GM21717 (cell line): ENCODE data around the gene HTRA3.

ENCODE experiments used
- ATAC-seq: cut with Tn5 transposase; IDR thresholded peaks from one replicate; pipeline ENCODE4 v1.9.1; 2021; ENCODE audit warnings: mild to moderate bottlenecking, moderate library complexity; ENCODE audit not compliant: unreplicated experiment

Gene HTRA3

DNA sequence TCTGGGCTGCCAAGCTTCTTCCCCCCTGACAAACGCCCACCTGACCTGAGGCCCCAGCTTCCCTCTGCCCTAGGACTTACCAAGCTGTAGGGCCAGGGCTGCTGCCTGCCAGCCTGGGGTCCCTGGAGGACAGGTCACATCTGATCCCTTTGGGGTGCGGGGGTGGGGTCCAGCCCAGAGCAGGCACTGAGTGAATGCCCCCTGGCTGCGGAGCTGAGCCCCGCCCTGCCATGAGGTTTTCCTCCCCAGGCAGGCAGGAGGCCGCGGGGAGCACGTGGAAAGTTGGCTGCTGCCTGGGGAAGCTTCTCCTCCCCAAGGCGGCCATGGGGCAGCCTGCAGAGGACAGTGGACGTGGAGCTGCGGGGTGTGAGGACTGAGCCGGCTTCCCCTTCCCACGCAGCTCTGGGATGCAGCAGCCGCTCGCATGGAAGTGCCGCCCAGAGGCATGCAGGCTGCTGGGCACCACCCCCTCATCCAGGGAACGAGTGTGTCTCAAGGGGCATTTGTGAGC, 37.0 kb downstream of the HTRA3 start:
- ATAC-seq, result no peak

DNA sequence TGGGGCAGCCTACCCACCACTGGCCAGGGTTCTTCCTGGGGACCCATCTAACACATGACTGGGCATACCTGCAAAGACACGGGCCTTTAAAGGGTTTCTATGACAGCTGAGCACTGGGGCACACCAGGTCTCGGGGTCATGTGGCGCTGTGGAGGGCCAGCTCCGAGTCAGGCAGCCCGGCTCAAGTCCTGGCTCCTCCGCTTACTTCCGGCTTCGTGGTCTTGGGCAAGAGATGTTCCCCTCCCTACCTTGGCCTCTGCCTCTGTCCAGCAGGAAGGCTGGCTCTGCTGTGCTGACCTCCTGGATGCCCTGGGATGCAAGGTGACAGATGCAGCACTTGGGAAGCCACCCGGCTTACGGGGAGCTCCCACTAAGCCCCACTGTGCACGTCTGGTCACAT, 37.6 kb downstream of the HTRA3 start:
- no peak for ATAC-seq

DNA sequence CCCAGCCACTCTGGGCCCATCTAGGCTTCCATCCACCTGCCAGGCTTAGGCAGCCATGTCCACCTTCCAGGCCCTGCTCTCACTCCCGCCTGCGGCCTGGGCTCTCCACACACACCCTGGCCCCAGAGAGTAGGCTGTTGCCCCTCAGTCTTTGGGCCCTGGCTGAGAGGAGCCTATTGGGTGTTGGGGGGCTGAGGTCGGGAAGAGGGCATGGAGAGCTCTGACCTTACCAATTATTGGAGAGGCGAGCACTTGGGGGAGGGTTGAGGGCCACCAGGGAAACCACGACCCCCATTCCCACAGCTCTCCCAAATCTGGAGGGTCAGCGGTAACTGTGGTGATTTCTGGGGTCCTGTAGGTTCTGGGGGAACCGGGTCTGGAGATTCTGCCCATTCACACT, 38.2 kb downstream of the HTRA3 start:
- no peak for ATAC-seq

DNA sequence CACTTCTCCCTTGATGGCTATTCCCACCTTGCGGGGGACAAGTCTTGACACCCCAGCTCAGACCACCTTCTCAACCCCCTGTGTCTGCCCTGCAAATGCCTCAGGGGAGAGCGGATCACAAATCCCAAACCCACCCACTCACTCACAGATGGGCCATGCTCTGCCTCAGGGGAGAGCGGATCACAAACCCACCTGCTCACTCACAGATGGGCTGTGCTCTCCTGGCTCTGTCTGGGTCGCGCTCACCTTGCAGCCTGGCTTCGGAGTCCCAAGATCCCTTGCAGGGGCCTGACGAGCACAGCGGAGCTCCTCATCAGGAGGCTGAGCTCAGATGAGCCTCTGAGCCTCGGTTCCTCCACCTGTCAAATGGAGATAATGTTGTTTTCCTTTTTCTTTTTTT, 38.6 kb downstream of the HTRA3 start:
- ATAC-seq, result no peak

DNA sequence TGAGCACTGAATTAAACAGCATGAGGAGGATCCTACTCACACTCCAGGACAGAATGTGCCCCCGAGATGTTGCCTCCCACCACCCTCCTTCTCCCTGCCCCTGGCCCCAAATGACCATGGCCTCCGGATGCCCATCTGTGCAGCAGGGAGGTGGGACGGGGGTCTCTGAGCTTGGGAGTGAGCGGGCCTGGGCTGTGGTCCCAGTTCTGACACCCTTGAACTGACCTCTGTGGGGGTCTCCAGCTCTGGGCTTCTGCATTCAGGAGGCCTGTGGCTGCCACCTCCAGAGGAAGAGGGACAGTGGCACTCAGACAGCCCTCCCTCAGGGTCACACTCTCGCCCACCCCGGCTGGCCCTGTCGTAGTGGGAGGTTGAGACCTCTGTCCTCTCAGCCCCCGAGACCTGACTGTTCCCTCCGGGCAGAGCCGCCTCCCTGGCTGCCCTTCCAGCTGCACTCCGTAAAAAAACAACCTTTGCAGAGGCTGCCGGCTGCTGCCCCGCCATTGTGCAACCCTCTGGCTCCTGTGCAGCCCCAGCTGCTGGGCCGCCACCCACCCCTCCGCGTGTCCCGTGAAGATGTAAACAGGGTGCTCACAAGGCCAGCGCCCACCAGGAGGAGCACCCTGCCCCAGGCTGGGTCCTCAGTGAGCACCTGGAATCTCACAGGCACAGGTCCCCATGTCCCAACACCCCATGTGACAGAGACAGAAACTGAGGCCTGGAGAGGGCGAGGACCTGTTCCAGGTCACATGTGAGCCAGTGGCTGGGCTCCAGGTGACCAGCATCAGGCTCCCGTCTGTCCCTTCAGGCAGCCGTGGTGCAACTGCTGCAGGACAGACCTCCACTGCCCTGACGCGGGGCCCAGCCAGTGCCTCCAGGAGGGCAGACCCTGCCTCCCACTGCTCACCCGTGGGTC, 39.6 kb downstream of the HTRA3 start:
- no peak for ATAC-seq

DNA sequence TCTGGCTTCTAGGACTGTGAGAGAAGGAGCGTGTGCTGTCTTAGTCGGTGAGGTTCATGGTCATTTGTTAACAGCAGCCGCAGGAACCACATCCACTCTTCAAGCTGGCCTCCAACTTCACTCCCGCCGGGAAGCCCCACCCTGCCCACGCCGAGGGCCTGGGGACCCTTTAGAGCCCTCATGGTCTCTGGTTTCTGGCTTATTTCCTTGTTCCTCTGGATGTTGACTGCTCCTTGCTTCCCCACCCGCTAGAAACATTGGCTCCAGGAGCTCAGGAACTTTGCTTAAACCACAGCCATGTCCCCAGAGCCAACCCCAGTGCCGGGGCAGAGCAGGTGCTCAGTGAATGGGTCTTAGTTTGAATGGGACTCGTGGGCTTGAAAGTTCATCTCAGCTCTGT, 40.8 kb downstream of the HTRA3 start:
- ATAC-seq, result no peak

DNA sequence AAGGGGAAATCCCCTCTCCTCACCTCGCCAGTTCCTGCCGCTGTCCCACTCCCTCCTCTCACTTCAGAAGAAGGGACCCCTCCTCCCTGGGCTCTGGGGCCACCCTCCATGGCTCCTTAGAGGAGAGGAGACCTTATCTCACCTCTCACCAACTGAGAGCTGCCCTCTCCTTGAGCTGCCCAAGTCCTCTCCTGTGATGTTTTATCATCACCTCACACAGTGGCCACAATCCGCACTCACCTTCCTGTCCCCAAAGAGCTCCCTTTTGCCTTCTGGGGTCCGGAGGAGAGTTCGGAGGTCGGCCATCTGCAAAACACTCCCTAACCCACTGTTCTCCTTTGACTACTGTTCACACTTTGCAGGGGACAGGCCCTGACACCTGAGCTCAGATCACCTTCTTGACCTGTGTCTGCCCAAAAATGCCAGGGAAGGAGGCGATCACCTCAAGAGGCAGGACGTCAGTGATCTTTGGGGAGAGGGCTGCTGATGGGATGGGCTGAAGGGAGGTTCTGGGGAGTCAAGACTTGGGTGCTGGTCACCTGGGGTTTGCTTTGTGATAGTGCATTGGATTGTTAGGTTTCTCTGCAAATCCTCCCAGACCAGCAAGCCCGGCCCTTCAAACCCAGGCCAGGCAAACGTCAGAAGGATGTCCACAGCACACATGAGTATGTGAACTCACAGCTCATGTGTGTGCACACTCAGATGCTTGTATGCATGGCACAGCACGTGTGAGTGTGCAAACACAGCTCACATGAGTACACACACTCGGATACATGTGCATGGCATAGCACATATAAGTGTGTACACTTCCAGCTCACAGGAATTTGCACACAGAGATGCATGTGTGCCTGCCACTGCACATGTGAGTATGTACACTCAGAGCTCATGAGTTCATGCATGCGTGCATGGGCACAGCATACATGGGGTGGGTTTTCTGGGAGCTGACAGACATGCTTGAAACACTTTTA, 41.8 kb downstream of the HTRA3 start:
- no peak for ATAC-seq

DNA sequence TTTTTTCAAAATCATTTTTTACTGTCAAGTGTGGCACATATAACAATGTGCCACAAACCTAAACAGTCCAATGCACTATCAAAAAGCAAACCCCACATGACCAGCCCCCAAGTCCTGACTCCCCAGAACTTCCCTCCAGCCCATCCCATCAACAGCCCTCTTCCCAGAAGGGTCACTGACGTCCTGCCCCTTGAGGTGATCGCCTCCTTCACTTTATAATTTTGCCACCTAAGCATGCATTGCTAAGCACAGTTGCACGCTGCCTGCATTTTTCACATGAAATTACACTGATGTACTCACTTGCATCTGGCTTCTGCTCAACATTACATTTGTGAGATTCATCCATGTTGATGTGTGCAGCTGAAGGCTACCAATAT, 42.5 kb downstream of the HTRA3 start:
- no peak for ATAC-seq

DNA sequence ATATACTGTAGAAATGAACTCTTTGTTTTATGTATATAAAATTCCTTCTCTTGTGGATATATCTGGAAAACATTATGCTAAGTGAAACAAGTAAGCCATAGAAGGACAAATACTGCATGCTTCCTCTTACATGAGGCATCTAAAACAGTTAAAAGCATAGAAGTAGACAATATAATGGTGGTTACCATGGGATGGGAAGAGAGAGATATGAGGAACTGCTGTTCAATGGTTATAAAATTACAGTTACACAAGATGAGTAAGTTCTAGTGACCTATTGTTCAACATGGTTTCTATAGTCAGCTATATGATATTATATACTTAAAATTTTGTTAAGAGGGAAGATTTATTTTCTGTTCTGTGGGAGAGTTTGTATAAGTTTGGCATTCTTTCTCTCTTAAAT, 43.4 kb downstream of the HTRA3 start:
- no peak for ATAC-seq

DNA sequence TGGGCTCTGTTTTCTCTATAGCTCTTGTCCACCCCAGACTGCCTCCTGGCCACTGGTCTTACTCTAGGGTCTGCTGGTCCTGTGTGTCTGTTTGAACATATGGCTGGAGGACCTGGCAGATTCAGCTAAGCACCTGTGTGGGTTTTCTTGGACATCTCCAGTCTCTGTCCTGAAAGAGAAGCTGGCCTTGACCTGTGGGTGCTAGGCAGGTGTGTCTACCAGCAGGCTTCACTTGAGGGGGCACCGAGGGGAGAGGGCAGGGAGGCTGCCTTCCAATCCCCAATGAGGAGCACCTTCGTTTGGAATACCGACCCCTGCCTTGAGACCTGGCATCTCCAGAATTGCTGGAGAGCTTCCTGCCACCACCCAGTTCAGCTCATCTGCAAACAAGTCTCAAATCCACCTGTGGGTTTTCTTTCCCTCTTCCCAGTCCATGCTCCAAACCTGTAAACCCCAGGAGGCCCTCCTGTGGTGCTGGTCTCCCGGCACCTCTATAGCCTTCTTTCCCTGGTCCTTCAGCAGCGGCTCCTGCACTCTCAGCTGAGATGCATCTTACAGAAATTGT, 45.2 kb downstream of the HTRA3 start:
- no peak for ATAC-seq

DNA sequence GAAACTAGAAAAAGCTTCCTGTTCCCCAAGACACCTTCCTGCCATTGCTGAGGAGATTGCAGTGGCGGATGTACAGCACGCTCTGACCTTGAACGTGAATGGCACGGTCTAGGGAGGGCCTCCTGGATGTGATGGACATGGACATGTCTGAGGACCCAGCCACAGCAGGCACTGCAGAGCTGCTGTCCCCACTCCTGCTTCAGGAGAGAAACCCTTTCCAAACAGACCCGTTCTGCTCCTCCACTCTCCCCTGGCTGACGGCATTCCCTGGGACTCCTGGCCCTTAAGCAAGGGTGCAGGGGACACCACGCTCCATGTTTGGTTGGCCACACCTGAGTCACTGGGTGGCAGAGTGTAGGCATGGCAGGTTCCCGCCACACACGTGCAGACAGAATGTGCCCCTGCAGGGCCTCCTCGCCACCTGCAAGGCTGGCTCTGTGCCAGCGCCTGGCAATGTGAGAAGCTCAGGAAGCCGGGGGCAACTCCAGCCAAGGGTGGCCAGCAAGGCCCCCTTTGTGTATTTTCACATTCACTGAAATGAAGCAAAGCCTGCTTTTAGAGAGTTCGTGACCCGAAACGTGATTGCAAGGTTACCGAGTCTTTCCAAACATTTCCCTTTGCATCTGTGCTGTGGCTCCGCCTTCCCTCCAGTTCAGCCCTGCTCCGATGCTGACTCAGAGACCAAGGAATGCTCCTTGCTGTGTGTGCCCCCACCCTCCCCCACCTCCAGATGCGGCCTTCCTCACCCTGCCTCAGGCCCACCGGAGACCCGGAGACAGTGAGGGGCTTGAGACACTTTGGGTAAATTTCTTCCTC, 46.1 kb downstream of the HTRA3 start:
- no peak for ATAC-seq

DNA sequence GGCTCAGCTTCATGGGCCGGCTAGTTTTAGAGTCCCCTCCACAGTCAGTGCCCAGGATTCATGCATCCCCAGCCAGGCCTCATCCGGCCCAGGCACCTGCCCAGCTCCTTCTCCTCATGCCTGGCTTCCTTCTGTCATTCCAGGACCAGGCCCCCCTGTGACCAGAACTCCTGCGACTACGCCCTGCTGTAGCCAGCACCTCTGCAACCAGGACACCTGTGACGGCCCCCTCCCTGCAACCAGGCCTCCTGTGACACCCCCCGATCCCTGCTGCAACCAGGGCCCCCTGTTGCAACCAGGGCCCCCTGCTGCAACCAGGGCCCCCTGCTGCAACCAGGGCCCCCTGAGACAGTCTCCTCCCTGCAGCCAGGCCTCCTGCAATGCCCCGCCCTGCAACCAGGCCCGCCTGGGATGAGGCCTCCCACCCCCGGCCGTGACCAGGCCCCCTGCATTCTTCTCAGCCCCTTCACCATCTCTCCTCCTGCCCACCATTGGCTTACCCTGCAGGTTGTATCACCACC, 46.8 kb downstream of the HTRA3 start:
- ATAC-seq, result no peak

DNA sequence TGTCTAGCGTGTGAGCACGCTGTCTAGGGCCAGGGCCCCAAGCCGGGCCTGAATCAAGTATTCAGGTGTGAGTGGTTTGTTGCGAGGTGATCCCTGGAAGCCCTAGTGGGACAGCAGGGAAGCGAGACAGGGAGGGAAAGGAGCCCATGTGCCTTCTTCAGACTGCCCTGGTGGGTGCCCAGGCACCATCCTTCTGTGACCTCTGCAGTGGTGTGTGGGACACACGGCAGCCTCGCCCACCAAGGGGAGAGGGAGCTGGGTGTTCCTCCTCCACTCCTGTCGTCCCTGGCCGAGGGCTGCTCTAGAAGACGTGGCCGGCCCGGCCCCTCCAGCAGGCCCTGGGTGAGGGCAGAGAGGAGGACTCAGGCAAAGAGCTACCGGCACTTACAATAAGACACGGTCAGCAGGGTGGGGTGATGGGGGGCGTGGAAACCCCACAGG, 47.4 kb downstream of the HTRA3 start:
- no peak for ATAC-seq

DNA sequence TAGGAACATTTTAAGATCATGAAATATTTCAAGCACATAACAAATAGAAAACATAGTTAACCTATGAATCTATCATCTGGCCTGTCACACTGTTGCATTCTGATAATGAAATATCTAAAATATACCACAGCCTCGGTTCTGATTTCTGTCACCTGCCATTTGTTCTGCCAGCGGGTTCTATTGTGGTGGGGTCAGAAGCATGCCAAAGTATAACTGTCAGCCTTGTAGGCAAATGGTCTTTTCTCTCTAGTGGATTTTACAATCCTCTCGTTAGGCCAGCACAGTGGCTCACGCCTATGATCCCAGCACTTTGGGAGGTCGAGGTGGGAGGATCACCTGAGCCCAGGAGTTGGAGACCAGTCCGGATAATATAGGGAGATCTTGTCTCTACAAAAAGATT, 47.9 kb downstream of the HTRA3 start:
- no peak for ATAC-seq

DNA sequence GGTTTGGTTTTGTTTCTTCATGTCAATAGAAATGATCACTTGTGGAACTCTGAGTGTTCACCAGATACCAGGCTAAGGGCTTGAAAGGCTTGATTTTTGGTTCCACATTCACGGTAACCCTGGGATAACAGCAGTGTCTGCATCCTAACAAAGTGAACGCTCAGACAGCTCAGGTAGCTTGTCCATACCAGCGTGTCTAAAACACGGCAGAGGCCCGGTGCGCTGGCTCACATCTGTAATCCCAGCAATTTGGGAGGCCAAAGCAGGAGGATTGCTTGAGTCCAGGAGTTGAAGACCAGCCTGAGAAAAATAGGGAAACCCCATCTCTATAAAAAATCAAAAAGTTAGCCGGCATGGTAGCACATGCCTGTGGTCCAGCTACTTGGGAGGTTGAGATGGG, 49.0 kb downstream of the HTRA3 start:
- ATAC-seq, result no peak

DNA sequence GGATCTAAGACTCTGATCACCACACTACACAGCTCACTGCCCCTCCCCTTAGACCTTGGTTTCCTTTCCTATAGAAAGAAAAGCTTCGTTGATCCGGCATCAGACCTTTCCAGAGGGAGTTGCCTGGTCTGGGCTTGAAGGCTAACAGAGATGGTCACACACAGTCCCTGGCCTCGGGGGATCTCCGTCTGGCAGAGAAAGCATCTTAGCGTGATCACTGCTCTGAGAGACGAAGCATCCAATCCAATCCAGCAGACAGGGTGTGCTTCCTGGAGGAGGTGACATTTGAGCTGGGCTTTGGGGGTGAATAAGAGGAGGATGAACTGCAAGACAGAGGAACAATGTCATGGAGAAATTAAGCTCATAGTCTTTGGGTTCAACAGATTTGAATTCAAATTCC, 49.5 kb downstream of the HTRA3 start:
- no peak for ATAC-seq

DNA sequence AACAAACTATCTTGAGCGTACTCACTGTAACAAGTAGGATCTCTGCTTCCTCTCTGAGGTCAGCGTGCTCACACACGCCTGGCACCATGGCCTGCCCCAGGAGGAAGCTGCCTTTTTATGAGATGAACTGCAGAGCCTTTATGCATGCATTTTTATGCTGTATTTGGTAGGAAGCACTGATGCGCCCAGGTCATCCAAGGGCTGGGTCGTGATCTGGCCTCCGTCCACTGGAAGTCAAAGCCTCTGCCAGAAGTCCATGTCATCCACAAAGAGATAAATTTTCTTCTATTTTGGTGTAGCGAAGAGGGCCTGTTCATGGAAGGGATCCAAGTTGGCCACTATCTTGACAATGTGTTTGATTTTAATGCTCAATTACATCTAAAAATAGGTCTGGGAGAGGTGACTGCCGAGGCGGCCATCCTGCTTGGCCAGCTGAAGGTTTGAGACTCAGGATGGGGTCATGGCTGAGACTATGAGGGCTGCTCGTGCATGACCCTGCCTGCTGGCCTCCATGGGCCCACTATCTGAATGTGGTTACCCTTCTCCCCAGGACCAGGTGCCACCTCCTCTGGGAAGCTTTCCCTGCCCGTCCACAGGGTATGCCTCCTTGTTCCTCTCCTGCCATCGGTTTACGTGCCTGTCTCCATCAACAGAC, 50.3 kb downstream of the HTRA3 start:
- no peak for ATAC-seq

DNA sequence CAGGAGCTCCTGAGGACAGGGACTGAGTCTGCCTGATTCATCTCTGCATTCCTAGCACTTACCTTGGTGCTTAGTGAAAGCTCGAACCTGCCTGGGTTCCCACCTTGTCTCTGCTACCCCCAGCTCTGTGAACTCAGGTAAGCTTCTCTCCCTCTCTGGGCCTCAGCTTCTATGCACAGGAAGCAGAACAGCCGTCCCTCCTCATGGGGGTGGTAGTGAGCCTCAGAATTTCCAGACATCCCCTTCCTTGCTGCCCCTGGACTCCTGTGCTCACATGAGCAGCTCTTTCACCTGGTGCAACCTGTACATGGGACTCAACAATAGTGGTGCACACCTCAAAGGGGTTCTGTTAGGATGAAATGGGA, 50.8 kb downstream of the HTRA3 start:
- no peak for ATAC-seq

DNA sequence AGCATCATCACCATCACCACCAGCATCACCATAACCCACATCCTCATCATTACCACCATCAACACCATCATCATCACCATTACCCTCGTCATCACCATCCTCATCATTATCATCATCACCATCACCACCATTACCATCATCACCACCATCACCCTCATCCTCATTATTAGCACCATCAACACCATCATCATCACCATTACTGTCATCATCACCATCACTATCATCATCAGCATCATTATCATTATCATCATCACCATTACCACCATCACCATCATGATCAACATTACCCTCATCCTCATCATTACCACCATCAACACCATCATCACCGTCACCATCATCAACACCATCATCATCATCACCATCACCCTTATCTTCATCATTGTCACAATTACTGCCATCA, 51.7 kb downstream of the HTRA3 start:
- ATAC-seq, result no peak

DNA sequence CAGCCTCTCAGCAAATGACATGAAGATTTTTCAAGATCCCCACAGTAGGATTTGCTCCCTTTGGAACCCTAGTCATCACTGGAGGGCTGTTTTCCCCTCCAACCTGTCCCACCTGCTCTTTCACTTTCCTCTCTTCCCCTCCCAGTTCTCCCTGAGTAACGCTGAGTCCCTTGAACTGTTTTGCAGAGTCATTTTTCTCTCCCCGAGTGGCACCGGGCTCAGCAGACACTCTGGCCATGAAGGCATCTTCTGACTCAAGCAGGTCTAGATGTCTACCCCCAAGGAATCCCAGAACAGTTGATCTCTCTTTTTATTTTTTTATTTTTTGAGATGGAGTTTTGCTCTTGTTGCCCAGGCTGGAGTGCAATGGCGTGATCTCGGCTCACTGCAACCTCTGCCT, 52.2 kb downstream of the HTRA3 start:
- ATAC-seq, result no peak
